Measurements from ENCODE around the gene POFUT1.
"Not testable (repeated sequence)": the region's sequence is repeated elsewhere in the genome, so short reads cannot be mapped to it uniquely, and the experiment has no call there.

Gene POFUT1

DNA sequence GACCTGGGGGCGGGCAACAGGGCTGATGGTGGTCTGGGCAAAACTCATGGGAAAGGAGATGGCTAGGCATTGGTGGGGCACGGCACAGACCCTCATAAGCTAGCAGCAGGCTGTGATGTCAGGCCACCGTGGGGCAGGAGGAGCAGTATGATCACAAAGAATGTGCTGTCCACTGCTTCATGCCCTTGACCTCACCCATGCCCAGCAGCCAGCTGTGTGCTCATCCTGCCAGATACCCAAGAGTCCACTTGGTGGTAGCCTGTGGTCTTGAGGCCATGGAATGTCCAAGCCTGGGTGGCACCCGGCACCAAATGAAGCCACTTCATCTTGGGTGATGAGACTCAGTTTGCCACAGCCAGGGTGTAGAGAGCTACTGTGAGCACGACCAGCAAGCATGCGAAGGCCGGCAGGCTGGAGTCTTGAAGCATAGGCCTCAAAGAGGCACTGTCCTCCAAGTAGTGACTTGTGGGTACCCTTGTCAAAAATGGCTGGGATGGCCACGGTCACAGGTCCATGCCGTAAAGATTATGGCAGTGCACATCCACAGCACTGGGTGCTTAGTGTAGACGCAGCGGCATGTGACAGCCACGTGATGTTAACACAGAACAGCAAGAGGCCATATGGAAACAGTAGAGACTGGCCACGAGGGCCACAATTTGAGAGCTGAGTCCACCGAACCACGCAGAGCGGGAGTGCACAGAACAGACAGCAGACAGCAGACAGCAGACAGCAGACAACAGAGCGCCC is 19.1 kb upstream of the POFUT1 start:
- no peak for DNase-seq (ENCODE audit: extremely low read depth in 1 of 2, low read depth in 1 of 2)

DNA sequence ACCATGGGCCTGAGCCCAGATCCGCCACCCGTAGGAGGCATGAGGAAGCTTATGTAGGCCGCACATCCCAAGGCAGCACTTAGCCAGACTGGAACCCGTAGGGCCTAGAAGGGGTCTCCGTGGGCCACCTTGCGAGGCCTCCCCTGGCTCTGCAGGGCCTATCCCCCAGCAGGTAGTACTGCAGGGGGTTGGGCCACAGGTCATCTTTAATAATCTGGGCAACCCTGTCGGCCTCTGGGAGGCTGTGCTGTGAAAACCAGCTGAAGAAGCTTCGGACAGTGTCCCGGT is 18.6 kb upstream of the POFUT1 start:
- DNase-seq (ENCODE audit: extremely low read depth in 1 of 2, low read depth in 1 of 2), result no peak

DNA sequence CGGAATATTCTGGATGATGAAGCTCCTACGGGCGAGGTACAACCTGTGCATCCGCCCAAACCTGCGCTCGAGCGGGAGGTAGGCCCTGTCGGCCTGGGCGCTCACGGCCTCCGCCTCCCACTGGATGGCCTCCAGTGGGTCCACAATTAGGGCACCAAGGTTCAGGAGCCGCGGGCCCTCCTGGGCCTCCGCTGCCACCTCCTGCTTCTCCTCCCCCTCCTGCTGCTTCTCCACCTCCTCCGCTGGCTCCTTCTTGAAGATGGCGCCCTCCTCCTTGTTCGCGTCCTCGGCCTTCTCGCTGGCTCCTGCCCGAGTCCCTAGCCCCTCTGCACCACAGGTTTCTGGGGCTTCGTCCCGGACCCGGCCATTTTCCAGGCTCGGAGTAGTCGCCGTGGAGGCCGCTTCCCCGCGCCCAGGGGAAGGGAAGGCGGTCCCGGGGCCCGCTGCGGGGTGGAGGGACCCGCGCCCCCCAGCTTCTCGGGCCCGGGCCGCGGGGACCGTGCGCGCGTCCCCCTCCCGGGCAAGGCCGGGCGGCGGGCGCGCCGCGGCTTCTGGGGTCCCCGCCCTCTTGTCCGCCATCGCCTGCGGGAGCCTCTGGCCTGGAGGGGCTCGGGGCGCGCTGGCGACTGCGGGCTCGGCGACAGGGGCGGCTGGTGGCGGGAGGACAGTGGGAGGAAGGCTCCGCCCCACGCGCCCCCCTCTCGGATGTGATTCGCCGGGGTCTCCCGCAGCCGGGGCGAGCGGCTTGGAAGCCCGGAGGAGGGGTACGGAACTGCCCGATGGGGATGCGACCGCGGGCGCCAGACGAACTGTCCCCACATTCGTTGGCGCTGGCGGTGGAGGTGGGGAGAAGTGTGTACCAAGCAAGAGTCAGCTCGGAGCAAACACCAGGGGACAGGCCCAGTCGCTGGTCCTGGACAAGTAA is 17.7 kb upstream of the POFUT1 start:
- no peak for DNase-seq (ENCODE audit: extremely low read depth in 1 of 2, low read depth in 1 of 2)

- DNase-seq (ENCODE audit: extremely low read depth in 1 of 2, low read depth in 1 of 2), result no peak
Observed at GRCh38 chr20:32190616-32191415, 16.9 kb upstream of the POFUT1 start.

DNA sequence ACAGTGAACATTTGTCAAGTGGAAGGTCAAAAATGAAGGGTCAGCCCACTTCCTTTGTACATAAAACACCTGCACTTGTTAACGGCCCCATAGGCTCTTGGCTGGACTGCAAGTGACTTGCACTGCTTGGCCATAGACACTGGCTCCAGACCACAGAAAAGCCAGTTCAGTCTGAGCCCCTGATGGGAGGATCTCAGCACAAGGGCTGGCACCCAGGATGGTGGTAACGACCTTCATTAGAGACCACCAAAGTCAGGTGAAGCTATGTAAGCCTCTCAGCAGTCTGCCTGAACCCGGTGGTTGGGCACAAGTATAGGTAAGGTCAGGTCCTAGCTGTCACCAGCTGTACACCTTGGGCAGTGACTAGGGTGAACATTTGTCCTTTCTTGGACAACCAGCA is 16.3 kb upstream of the POFUT1 start:
- DNase-seq (ENCODE audit: extremely low read depth in 1 of 2, low read depth in 1 of 2), result no peak

DNA sequence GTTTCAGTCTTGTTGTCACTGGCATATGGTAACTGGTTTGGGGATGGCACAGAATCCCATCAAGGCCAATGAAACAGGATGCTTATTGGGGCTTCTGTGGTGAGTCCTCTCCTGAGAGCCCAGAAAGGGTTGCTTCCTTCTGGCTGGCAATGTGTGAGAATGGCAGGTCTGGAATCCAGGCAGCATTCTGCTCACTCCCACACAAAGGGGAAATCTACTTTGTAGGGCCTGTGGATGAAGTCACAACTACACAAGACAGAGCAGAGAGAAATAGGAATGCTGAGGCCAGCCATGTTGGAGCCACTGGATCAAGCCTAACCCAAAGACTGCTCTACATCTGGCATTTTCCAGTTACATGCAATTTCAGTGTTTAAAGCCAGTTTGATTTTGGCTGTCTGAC is 15.8 kb upstream of the POFUT1 start:
- DNase-seq (ENCODE audit: extremely low read depth in 1 of 2, low read depth in 1 of 2), result no peak

DNA sequence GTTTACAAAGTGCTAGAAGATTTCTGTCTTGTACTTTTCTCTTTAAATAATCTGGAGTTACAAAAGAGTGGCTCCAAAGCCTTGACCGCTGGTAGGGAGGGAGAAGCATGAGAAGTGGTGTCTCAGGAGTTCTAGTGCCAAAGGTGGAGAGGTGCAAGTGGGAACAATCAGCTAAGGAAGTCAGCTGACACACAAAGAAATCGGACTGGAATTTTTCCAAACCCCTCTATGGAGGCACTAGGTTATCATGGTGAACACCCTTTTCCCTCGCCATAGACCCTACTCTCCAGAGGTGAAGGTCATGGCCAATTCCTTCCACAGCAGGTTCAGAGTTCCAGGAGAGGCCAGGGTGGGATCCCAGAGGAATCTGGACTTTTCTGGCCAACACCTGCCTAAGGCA is 15.0 kb upstream of the POFUT1 start:
- no peak for DNase-seq (ENCODE audit: extremely low read depth in 1 of 2, low read depth in 1 of 2)

DNA sequence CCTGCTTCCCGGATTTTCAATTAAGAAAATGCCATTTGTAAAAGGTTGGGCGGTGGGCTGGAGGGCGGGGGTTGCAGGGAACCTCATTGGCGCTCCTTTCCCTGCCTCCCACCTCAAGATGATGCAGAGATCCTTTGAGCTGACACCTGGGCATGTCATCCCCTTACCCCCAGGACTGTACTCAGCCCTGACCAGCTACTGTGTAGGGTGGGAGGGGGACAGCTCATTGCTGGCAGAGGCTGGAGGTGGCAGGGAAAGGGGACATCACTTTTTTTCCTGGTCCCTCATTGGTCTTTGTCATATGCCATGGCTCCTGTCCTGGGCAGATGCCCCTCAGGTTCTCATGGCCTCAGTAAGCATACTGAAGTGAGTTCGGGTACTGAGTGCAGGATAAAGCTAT is 14.3 kb upstream of the POFUT1 start:
- DNase-seq (ENCODE audit: extremely low read depth in 1 of 2, low read depth in 1 of 2), result not testable (repeated sequence)

DNA sequence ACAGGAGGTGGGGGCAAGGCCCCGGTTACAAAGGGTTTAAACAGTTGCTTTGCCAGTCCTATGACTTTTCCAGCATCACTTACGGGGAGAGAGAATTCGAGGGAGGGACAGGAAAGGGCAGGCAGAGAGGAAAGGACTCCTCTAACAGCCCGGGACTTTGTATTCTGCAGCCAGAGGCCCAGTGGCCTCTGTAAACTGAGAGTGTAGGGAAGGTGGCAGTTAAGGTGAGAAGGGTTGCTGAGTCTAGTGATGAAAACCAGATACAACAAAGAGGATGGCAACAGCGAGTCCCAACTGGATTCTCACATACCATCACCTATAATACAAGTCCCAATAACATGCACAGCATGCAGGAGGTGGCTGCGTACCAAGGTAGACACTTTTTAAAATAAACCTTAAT is 13.7 kb upstream of the POFUT1 start:
- no peak for DNase-seq (ENCODE audit: extremely low read depth in 1 of 2, low read depth in 1 of 2)

GRCh38 chr20:32195581-32195980 is 12.1 kb upstream of the POFUT1 start:
- DNase-seq (ENCODE audit: extremely low read depth in 1 of 2, low read depth in 1 of 2), result no peak

DNA sequence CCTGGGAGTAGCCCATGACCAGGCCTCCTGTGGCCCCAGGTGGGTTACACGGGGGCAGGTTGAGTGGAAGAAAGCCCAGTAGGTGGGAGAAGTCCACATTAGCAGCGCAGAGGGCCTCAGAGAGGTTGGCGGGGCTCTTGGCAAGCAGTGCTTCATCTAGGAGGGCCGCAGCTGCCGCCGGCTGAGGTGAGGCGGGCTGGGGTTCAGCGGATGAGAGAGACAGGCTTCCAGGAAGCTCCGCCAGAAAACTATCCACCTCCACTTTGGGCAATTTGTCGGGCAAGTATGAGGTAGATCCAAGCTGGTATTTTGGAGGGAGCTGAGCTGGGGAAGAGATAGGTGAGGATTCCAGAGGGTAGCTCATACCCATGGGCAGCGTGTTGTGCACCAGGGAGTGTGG is 11.1 kb upstream of the POFUT1 start:
- not testable (repeated sequence) for DNase-seq (ENCODE audit: extremely low read depth in 1 of 2, low read depth in 1 of 2)

GRCh38 chr20:32197136-32197535 is 10.5 kb upstream of the POFUT1 start:
- not testable (repeated sequence) for DNase-seq (ENCODE audit: extremely low read depth in 1 of 2, low read depth in 1 of 2)

- no peak for DNase-seq (ENCODE audit: extremely low read depth in 1 of 2, low read depth in 1 of 2)
Observed at GRCh38 chr20:32199006-32199405, 8.7 kb upstream of the POFUT1 start.

- no peak for DNase-seq (ENCODE audit: extremely low read depth in 1 of 2, low read depth in 1 of 2)
Observed at GRCh38 chr20:32201296-32201976, 6.2 kb upstream of the POFUT1 start.

- DNase-seq (ENCODE audit: extremely low read depth in 1 of 2, low read depth in 1 of 2), result no peak
Observed at GRCh38 chr20:32201977-32202363, 5.7 kb upstream of the POFUT1 start.

GRCh38 chr20:32203356-32204204 is 4.1 kb upstream of the POFUT1 start:
- no peak for DNase-seq (ENCODE audit: extremely low read depth in 1 of 2, low read depth in 1 of 2)

GRCh38 chr20:32204205-32205109 is 3.2 kb upstream of the POFUT1 start:
- no peak for DNase-seq (ENCODE audit: extremely low read depth in 1 of 2, low read depth in 1 of 2)

- no peak for DNase-seq (ENCODE audit: extremely low read depth in 1 of 2, low read depth in 1 of 2)
Observed at GRCh38 chr20:32205110-32205842, 2.4 kb upstream of the POFUT1 start.
